Keratinocyte (primary cell): ENCODE measurements around the gene SCUBE3. TPM values are rescaled to one million over a fixed set of nuclear protein-coding genes. Genes with fewer than 3 reads are reported as not detected.
A peak's percentile ranks its signal among the peaks of the same experiment; 100 is the strongest.

Experiments used
- DNase-seq: peaks from one replicate; pipeline ENCODE4 v3.0.0-alpha.2; 2011; ENCODE audit warnings: low read depth, missing footprints, low spot score
- FAIRE-seq: peaks from 2 replicates; lab custom pipeline; 2011; peaks lifted over from hg19 to GRCh38; lab: Jason Lieb, UNC
- H2AFZ ChIP-seq: 2 replicates; pipeline ENCODE4 v1.6.0; 2012; ENCODE audit warnings: low read length, control low read depth, inconsistent platforms; ENCODE audit not compliant: control insufficient read depth
- H3K27ac ChIP-seq: 2 replicates; pipeline ENCODE4 v1.5.1; 2011; ENCODE audit warnings: low read length; ENCODE audit not compliant: control insufficient read depth, insufficient read depth
- H3K27me3 ChIP-seq: 3 replicates; pipeline ENCODE4 v1.6.0; 2011; ENCODE audit warnings: low read length; ENCODE audit not compliant: control insufficient read depth, insufficient read depth; ENCODE audit errors: extremely low read depth
- H3K36me3 ChIP-seq, 2 experiments: 2 replicates in 1 of 2; 3 replicates in 1 of 2; pipeline ENCODE4 v1.5.1; 2011; ENCODE audit warnings: low read length in 2 of 2, mild to moderate bottlenecking in 1 of 2; ENCODE audit not compliant: control insufficient read depth in 2 of 2, insufficient read depth in 2 of 2; ENCODE audit errors: extremely low read depth in 1 of 2
- H3K4me1 ChIP-seq: 3 replicates; pipeline ENCODE4 v1.5.1; 2011; ENCODE audit warnings: low read length; ENCODE audit not compliant: control insufficient read depth, insufficient read depth; ENCODE audit errors: extremely low read depth
- H3K4me2 ChIP-seq: 3 replicates; pipeline ENCODE4 v1.6.0; 2011; ENCODE audit warnings: low read depth, low read length; ENCODE audit not compliant: control insufficient read depth, insufficient read depth; ENCODE audit errors: extremely low read depth
- H3K4me3 ChIP-seq, 3 experiments: fragments of 200-600 bp in 1 of 3; sonication (generic) in 1 of 3; 2 replicates in 2 of 3; 3 replicates in 1 of 3; pipeline ENCODE4 v1.5.1; 2011 to 2016; ENCODE audit warnings: low read length in 3 of 3, mild to moderate bottlenecking in 3 of 3, control low read depth in 2 of 3, inconsistent platforms in 1 of 3, low read depth in 1 of 3, mixed read lengths in 1 of 3, mixed run types in 1 of 3, moderate library complexity in 1 of 3; ENCODE audit not compliant: control insufficient read depth in 2 of 3, insufficient read depth in 2 of 3; ENCODE audit errors: extremely low read depth in 1 of 3
- H3K79me2 ChIP-seq: 2 replicates; pipeline ENCODE4 v1.6.0; 2012; ENCODE audit warnings: low read length; ENCODE audit not compliant: control insufficient read depth, insufficient read depth
- H3K9ac ChIP-seq: 3 replicates; pipeline ENCODE4 v1.6.0; 2011; ENCODE audit warnings: low read length; ENCODE audit not compliant: control insufficient read depth, insufficient read depth; ENCODE audit errors: extremely low read depth
- H3K9me1 ChIP-seq: 3 replicates; pipeline ENCODE4 v1.6.0; 2011; ENCODE audit warnings: low read length; ENCODE audit not compliant: control insufficient read depth, insufficient read depth; ENCODE audit errors: extremely low read depth
- H3K9me3 ChIP-seq: 2 replicates; pipeline ENCODE4 v1.5.1; 2012; ENCODE audit warnings: low read depth, low read length; ENCODE audit not compliant: control insufficient read depth
- H4K20me1 ChIP-seq: 3 replicates; pipeline ENCODE4 v1.6.0; 2011; ENCODE audit warnings: low read length; ENCODE audit not compliant: control insufficient read depth, insufficient read depth; ENCODE audit errors: extremely low read depth
- CTCF ChIP-seq, 3 experiments: IDR thresholded peaks in 1 of 3; conservative IDR thresholded peaks in 1 of 3; optimal IDR thresholded peaks in 1 of 3; 2 replicates in 2 of 3; 3 replicates in 1 of 3; pipeline versions ENCODE3 to v1.5.1; 2011; ENCODE audit warnings: low read length in 3 of 3, mild to moderate bottlenecking in 3 of 3, moderate library complexity in 2 of 3, control low read depth in 1 of 3, inconsistent platforms in 1 of 3; ENCODE audit not compliant: insufficient read depth in 2 of 3; ENCODE audit errors: extremely low read depth in 1 of 3
- EZH2 ChIP-seq: IDR thresholded peaks from one replicate; pipeline ENCODE4 v1.6.1; 2012; ENCODE audit warnings: inconsistent platforms, mild to moderate bottlenecking, low read length, moderate library complexity
- dilution Hi-C: fragments of 300-500 bp; cut with MboI; formaldehyde crosslinking; loops from one replicate; pipeline ENCODE4 v1.7.0; 2020; ENCODE audit warnings: low sequenced_read_pairs; ENCODE audit not compliant: extremely low pct_ligation_motif_present
- polyA plus RNA-seq, 5 experiments: library from polyadenylated mRNA; depleted of rRNA in 3 of 5; stranded (reverse) in 3 of 5; stranded (forward) in 1 of 5; unstranded in 1 of 5; fragments of >200 nt; gene quantifications; 1 replicate in 1 of 5; 2 replicates in 3 of 5; 3 replicates in 1 of 5; pipeline versions ENCODE4 v1.2.1 to v1.2.3, GENCODE V29; 2011 to 2012; ENCODE audit warnings: missing spikeins in 2 of 5, low read depth in 1 of 5, low replicate concordance in 1 of 5

Gene SCUBE3
- polyA plus RNA-seq, 1 donor (not counting 4 experiments of a cell fraction or from before 2014, with no cell fraction given) = 0.01 TPM

GRCh38 chr6:35298625-35299140 is 84.9 kb downstream of the SCUBE3 start:
- Histone ChIP-seq H3K9me3 (no peaks in the 10 kb centered on the region), H3K9me1 (no peaks in the 10 kb centered on the region), H2AFZ (peak overlapping the region; percentile 36), H3K27me3 (no peaks in the 10 kb centered on the region), H3K79me2 (peaks cover 27% of the 10 kb centered on the region), H3K36me3 (peaks cover 4 to 12% of the 10 kb centered on the region in 2 experiments), H4K20me1 (no peaks in the 10 kb centered on the region), H3K4me3 (peak overlapping the region; percentile 60 to 86 (median 73)), H3K9ac (peak overlapping the region; percentile 86), H3K4me1 (peaks cover 46% of the 10 kb centered on the region), H3K4me2 (peak overlapping the region; percentile 98), H3K27ac (peak overlapping the region; percentile 89)
- no peak for DNase-seq
- no peak for FAIRE-seq
- TF ChIP-seq EZH2 = no peak
- no peak for TF ChIP-seq CTCF (optimal IDR thresholded peaks at IDR 0.05 in 1 of 3, IDR thresholded peaks at IDR 0.05 in 1 of 3, conservative IDR thresholded peaks at IDR 0.05 in 1 of 3; ENCODE audit: extremely low read depth in 1 of 3, insufficient read depth in 2 of 3, low read length in 3 of 3)
- dilution Hi-C loops = no loop called here

GRCh38 chr6:35299674-35300073 is 85.9 kb downstream of the SCUBE3 start:
- no peak overlapping the region for H3K4me2 ChIP-seq
- H3K79me2 ChIP-seq = peaks cover 33% of the 10 kb centered on the region
- FAIRE-seq = no peak
- H3K4me3 ChIP-seq = no peak overlapping the region
- H2AFZ ChIP-seq = no peak overlapping the region
- dilution Hi-C loops = no loop called here
- peaks cover 51% of the 10 kb centered on the region for H3K4me1 ChIP-seq
- H3K9me1 ChIP-seq = no peaks in the 10 kb centered on the region
- H3K27ac ChIP-seq = no peak overlapping the region
- no peaks in the 10 kb centered on the region for H3K9me3 ChIP-seq
- peaks cover 2 to 17% of the 10 kb centered on the region in 2 experiments for H3K36me3 ChIP-seq
- no peak for DNase-seq
- H3K27me3 ChIP-seq = no peaks in the 10 kb centered on the region
- TF ChIP-seq CTCF (optimal IDR thresholded peaks at IDR 0.05 in 1 of 3, IDR thresholded peaks at IDR 0.05 in 1 of 3, conservative IDR thresholded peaks at IDR 0.05 in 1 of 3; ENCODE audit: extremely low read depth in 1 of 3, insufficient read depth in 2 of 3, low read length in 3 of 3) (no peak), EZH2 (no peak)
- no peaks in the 10 kb centered on the region for H4K20me1 ChIP-seq
- no peak overlapping the region for H3K9ac ChIP-seq
